GM21528 (cell line): ENCODE data around the gene ZSCAN20.
"Not testable (repeated sequence)": the region's sequence is repeated elsewhere in the genome, so short reads cannot be mapped to it uniquely, and the experiment has no call there.

Experiments used
- ATAC-seq: cut with Tn5 transposase; IDR thresholded peaks from one replicate; pipeline ENCODE4 v1.9.1; 2021; ENCODE audit warnings: mild to moderate bottlenecking, moderate library complexity; ENCODE audit not compliant: unreplicated experiment, low FRiP score

ZSCAN20 gene

GRCh38 chr1:33473900-33474299, 1.5 kb downstream of the ZSCAN20 start:
- ATAC-seq: no peak

- no peak for ATAC-seq
Measured at GRCh38 chr1:33477451-33477850, 5.0 kb downstream of the ZSCAN20 start.

GRCh38 chr1:33482412-33482811, 10.0 kb downstream of the ZSCAN20 start:
- ATAC-seq: no peak

- no peak for ATAC-seq
Measured at GRCh38 chr1:33488624-33489023, 16.2 kb downstream of the ZSCAN20 start.

- no peak for ATAC-seq
Measured at GRCh38 chr1:33494929-33495328, 22.5 kb downstream of the ZSCAN20 start.

- ATAC-seq: no peak
Measured at GRCh38 chr1:33497410-33497809, 25.0 kb downstream of the ZSCAN20 start.

GRCh38 chr1:33500547-33500946, 28.1 kb downstream of the ZSCAN20 start:
- no peak for ATAC-seq

GRCh38 chr1:33501309-33501708, 28.9 kb downstream of the ZSCAN20 start:
- ATAC-seq: no peak

GRCh38 chr1:33501774-33502173, 29.3 kb downstream of the ZSCAN20 start:
- no peak for ATAC-seq

GRCh38 chr1:33502726-33503125, 30.3 kb downstream of the ZSCAN20 start:
- ATAC-seq: no peak

- no peak for ATAC-seq
Measured at GRCh38 chr1:33503506-33503905, 31.1 kb downstream of the ZSCAN20 start.

GRCh38 chr1:33507661-33508060, 35.2 kb downstream of the ZSCAN20 start:
- ATAC-seq: no peak

- no peak for ATAC-seq
Measured at GRCh38 chr1:33508151-33508550, 35.7 kb downstream of the ZSCAN20 start.

- ATAC-seq: not testable (repeated sequence)
Measured at GRCh38 chr1:33509276-33509675, 36.8 kb downstream of the ZSCAN20 start.

- no peak for ATAC-seq
Measured at GRCh38 chr1:33512226-33513011, 40.0 kb downstream of the ZSCAN20 start.

GRCh38 chr1:33515112-33515511, 42.7 kb downstream of the ZSCAN20 start:
- no peak for ATAC-seq

- ATAC-seq: no peak
Measured at GRCh38 chr1:33515607-33516006, 43.2 kb downstream of the ZSCAN20 start.

- no peak for ATAC-seq
Measured at GRCh38 chr1:33516428-33516827, 44.0 kb downstream of the ZSCAN20 start.

- ATAC-seq: no peak
Measured at GRCh38 chr1:33516891-33517567, 44.6 kb downstream of the ZSCAN20 start.

GRCh38 chr1:33517596-33518250, 45.3 kb downstream of the ZSCAN20 start:
- no peak for ATAC-seq

- no peak for ATAC-seq
Measured at GRCh38 chr1:33519240-33519884, 46.9 kb downstream of the ZSCAN20 start.
